SJCRH30 (cell line): ENCODE measurements around the gene TEDC1. TPM values are rescaled to one million over a fixed set of nuclear protein-coding genes. Genes with fewer than 3 reads are reported as not detected.
"Not testable (repeated sequence)": the region's sequence is repeated elsewhere in the genome, so short reads cannot be mapped to it uniquely, and the experiment has no call there.

ENCODE experiments used
- DNase-seq, 2 experiments: peaks; one replicate each; pipeline ENCODE4 v3.0.0-alpha.2; 2015 to 2020
- H3K27ac ChIP-seq: fragments of 250-450 bp; sonication (Bioruptor Pico); 2 replicates; pipeline ENCODE4 v1.5.1; 2020; ENCODE audit warnings: mild to moderate bottlenecking, moderate library complexity
- H3K27me3 ChIP-seq: fragments of 250-450 bp; sonication (Bioruptor Pico); 2 replicates; pipeline ENCODE4 v1.5.1; 2020; ENCODE audit warnings: mild to moderate bottlenecking, moderate library complexity
- H3K36me3 ChIP-seq: fragments of 250-450 bp; sonication (Bioruptor Pico); 2 replicates; pipeline ENCODE4 v1.5.1; 2020; ENCODE audit warnings: mild to moderate bottlenecking, moderate library complexity
- H3K4me1 ChIP-seq: fragments of 250-450 bp; sonication (Bioruptor Pico); 2 replicates; pipeline ENCODE4 v1.5.1; 2020; ENCODE audit warnings: mild to moderate bottlenecking, moderate library complexity
- H3K4me3 ChIP-seq: fragments of 250-450 bp; sonication (Bioruptor Pico); 2 replicates; pipeline ENCODE4 v1.5.1; 2020; ENCODE audit warnings: mild to moderate bottlenecking, moderate library complexity
- H3K9me3 ChIP-seq: fragments of 250-450 bp; sonication (Bioruptor Pico); replicated peaks from 2 replicates; pipeline ENCODE4 v1.5.1; 2020; ENCODE audit warnings: mild to moderate bottlenecking, moderate library complexity
- total RNA-seq: library from RNA; depleted of rRNA; stranded (reverse); fragments of >200 nt; shearing (Covaris generic); gene quantifications from 2 replicates; pipeline ENCODE4 v1.2.3, GENCODE V29; 2014

TEDC1 gene
- total RNA-seq, 1 experiment from 2014 or later: 37.4 TPM

DNA sequence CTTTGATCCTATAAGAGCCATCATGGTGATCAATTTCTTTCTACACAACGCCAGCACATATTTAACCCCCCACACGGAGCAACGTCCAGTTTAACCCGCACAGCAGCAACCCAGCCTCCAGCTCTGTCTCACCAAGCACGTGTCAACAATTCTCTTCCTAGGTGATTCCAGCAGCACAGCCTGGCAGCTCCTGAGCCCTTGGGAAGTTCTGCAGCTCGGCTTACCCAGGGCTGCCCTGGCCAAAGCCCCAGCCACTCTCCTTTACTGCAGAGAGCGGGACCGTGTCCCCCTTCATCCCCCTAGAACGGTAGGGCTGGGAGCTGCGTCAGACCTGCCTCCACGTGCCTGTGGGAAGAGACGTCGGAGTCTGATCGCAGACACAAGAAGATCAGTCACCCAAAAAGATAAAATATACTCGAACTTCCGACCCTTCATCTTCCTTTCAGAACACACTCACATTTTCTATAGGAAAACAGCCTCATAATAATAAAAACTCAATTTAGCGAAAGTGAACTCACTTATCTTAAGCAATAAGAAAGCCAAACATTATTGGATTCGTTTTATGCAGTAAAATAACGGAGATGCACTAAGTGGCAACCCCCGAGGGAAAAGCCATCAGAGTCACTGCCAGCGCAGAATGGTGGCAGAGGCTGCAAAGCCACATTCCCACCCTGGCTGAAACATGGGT is 42.9 kb downstream of the TEDC1 start:
- Histone ChIP-seq H3K27ac (no peak overlapping the region), H3K27me3 (peaks cover 15% of the 10 kb centered on the region), H3K4me1 (no peaks in the 10 kb centered on the region), H3K9me3 (no peaks in the 10 kb centered on the region), H3K4me3 (no peak overlapping the region), H3K36me3 (no peaks in the 10 kb centered on the region)
- no peak for DNase-seq

DNA sequence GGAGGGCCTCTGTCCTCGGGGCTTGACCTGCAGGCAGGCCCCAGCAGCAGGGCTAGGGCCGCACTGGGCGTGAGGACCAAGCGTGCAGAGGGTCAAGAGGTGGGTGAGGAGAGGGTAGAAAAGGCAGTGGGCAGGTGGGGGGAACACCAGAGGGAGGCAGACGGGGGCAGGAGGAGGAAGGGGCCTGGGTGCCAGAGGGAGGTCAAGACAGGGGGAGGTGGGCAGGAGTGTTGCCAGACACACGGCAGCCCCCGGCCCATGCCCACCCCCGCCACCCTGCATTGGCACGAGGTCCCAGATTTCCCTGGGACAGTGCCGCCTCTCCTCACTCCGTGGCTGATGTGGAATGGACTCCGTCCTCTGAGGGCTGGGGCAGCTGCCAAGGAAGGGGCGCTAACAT is 43.5 kb downstream of the TEDC1 start:
- DNase-seq: no peak
- Histone ChIP-seq H3K4me3 (no peak overlapping the region), H3K27me3 (peaks cover 15% of the 10 kb centered on the region), H3K27ac (no peak overlapping the region), H3K9me3 (no peaks in the 10 kb centered on the region), H3K36me3 (no peaks in the 10 kb centered on the region), H3K4me1 (no peaks in the 10 kb centered on the region)

DNA sequence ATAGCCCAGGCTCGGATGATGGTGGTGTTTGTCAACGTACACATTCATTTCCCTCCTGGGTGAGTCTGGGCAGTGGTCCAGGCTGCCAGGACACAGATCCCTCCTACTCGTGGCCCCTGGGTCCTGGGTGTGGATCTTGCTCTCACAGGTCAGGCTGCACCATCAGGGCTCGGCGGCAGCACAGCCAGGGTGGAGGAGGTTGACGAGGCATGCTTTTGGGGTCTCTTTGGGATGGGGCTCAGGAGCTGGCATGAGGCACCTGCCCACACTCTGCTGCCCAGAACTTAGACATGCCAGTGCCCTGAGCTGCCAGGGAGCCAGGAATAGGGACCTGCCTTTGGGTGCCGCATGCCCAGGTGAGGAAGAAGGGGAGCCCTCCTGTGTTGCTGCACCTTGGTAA is 45.0 kb downstream of the TEDC1 start:
- DNase-seq: no peak
- H3K27me3 ChIP-seq: peaks cover 15% of the 10 kb centered on the region
- no peaks in the 10 kb centered on the region for H3K4me1 ChIP-seq
- H3K36me3 ChIP-seq: no peaks in the 10 kb centered on the region
- H3K27ac ChIP-seq: no peak overlapping the region
- no peaks in the 10 kb centered on the region for H3K9me3 ChIP-seq
- H3K4me3 ChIP-seq: no peak overlapping the region

GRCh38 chr14:105536691-105537579 is 45.9 kb downstream of the TEDC1 start:
- Histone ChIP-seq H3K36me3 (no peaks in the 10 kb centered on the region), H3K27me3 (peaks cover 15% of the 10 kb centered on the region), H3K27ac (no peak overlapping the region), H3K4me1 (no peaks in the 10 kb centered on the region), H3K9me3 (no peaks in the 10 kb centered on the region), H3K4me3 (no peak overlapping the region)
- DNase-seq: no peak

- H3K36me3 ChIP-seq: no peaks in the 10 kb centered on the region
- H3K4me1 ChIP-seq: no peaks in the 10 kb centered on the region
- no peak overlapping the region for H3K4me3 ChIP-seq
- peaks cover 2% of the 10 kb centered on the region; the same call in 1 of the 2 replicates for H3K9me3 ChIP-seq
- DNase-seq: peak in 1 of 2 experiments; percentile 63
- no peak overlapping the region for H3K27ac ChIP-seq
- H3K27me3 ChIP-seq: peaks cover 15% of the 10 kb centered on the region
Observed at GRCh38 chr14:105537580-105538474, 46.8 kb downstream of the TEDC1 start.

DNA sequence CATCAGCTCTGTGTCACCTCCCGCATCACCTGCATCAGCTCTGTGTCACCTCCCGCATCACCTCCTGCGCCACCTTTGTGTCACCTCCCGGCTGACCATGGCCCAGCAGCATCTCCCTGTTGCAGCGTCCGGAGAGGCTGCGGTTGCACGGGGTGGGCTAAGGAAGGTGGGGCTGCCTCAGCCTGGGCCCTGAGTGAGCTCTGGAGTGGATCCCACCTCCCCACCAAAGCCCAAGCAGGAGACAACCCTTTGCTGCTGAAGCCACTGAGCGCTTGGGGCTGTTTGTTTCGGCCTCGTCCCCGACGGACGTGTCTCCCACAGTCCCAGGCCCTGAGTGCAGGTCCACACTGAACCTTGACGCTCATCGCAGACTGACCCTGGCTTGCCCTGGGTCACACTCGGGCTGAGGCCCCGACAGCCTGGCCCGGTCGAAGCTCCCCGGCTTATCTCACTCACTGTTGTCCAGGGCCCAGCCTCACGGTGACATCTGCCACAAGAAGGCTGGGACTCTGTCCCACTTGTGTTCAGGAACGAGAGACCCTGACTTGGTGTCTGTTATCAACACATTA is 47.5 kb downstream of the TEDC1 start:
- Histone ChIP-seq H3K4me1 (no peaks in the 10 kb centered on the region), H3K27me3 (peaks cover 15% of the 10 kb centered on the region), H3K27ac (no peak overlapping the region), H3K36me3 (no peaks in the 10 kb centered on the region), H3K9me3 (peaks cover 3% of the 10 kb centered on the region; the same call in 1 of the 2 replicates), H3K4me3 (no peak overlapping the region)
- no peak for DNase-seq

DNA sequence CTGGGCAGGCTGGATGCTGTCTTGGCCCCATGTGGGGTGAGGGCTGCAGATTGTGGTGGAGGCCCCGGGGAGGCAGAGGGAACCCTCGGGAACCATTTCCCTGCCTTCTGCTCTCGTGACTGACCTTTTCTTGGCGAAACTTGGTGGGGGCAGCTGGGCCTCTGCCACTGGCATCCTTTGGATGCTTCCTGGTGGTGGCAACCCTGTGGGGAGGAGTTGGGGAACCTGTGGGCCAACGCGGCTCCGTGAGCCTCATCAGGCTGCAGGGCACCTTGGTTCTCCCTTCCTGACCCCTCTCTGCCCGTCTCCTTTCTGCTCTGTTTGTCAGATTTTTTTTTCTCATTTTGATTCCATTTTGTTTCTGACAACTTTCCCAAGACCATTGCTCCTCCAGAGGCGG is 49.8 kb downstream of the TEDC1 start:
- Histone ChIP-seq H3K27me3 (peaks cover 9% of the 10 kb centered on the region), H3K36me3 (no peaks in the 10 kb centered on the region), H3K4me3 (no peak overlapping the region), H3K9me3 (peaks cover 7% of the 10 kb centered on the region; the same call in 1 of the 2 replicates), H3K27ac (no peak overlapping the region), H3K4me1 (no peaks in the 10 kb centered on the region)
- no peak for DNase-seq

DNA sequence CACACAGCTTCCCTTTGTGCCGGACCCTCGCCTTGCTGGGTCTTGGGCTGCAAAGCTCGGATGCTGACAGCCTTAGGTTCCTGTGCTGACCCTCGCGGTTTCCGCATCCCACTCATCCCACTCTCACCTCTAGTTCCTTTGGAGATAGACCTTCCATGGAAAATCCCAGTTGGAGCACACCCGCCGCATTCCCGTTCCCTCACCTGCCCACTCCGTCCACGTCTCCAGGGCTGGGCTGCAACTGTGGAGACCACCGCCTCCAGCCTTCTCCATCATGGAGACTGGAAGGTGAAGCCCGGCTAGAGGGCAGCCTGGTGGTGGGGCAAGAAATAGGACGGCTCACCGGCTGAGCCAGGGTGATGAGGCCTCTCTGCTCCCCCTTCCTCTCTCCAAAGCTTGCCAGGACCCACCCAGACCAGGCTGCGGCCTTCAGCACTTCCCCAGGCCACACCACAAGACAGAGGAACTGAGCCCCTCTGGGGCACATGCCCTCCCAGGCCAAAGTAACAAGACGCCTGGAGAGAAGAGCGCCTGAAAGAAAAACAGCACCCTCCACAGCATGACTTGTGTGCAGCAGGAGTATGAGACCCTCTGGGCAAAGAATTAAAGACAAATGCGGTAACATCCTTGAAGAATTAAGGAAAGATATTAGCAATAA is 50.3 kb downstream of the TEDC1 start:
- H3K27ac ChIP-seq: no peak overlapping the region
- no peak overlapping the region for H3K4me3 ChIP-seq
- H3K36me3 ChIP-seq: no peaks in the 10 kb centered on the region
- peaks cover 9% of the 10 kb centered on the region; the same call in 1 of the 2 replicates for H3K27me3 ChIP-seq
- H3K4me1 ChIP-seq: no peaks in the 10 kb centered on the region
- H3K9me3 ChIP-seq: peaks cover 7% of the 10 kb centered on the region; the same call in 1 of the 2 replicates
- no peak for DNase-seq

GRCh38 chr14:105545676-105546075 is 54.6 kb downstream of the TEDC1 start:
- H3K4me3 ChIP-seq, H3K27ac ChIP-seq, DNase-seq, H3K27me3 ChIP-seq, H3K36me3 ChIP-seq, H3K4me1 ChIP-seq: not testable (repeated sequence)
- peaks cover 14% of the 10 kb centered on the region for H3K9me3 ChIP-seq

- not testable (repeated sequence) for H3K27ac ChIP-seq, H3K36me3 ChIP-seq, H3K27me3 ChIP-seq, H3K4me3 ChIP-seq, H3K4me1 ChIP-seq, DNase-seq
- H3K9me3 ChIP-seq: peaks cover 14% of the 10 kb centered on the region
Observed at GRCh38 chr14:105546410-105546809, 55.4 kb downstream of the TEDC1 start.

- H3K27ac ChIP-seq, H3K4me1 ChIP-seq, DNase-seq, H3K36me3 ChIP-seq, H3K4me3 ChIP-seq: not testable (repeated sequence)
- peaks cover 14% of the 10 kb centered on the region for H3K9me3 ChIP-seq
- H3K27me3 ChIP-seq: peaks cover 14% of the 10 kb centered on the region; the same call in 1 of the 2 replicates
Observed at GRCh38 chr14:105547072-105547471, 56.0 kb downstream of the TEDC1 start.

DNA sequence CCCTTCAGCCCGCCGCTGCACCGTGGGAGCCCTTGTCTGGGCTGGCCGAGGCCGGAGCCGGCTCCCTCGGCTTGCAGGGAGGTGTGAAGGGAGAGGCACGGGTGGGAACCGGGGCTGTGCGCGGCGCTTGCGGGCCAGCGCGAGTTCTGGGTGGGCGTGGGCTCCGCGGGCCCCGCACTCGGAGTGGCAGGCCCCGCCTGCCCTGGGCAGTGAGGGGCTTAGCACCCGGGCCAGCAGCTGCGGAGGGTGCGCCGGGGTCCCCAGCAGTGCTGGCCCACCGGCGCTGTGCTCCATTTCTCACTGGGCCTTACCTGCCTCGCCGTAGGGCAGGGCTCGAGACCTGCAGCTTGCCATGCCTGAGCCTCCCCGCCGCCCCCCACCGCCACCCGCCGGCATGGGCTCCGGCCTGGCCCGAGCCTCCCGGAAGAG is 56.7 kb downstream of the TEDC1 start:
- DNase-seq: no peak
- H3K27ac ChIP-seq: no peak overlapping the region
- peaks cover 12% of the 10 kb centered on the region for H3K9me3 ChIP-seq
- peaks cover 20% of the 10 kb centered on the region for H3K27me3 ChIP-seq
- no peaks in the 10 kb centered on the region for H3K36me3 ChIP-seq
- H3K4me3 ChIP-seq: no peak overlapping the region
- no peaks in the 10 kb centered on the region for H3K4me1 ChIP-seq
